OCI-LY1 (cell line): ENCODE data around the gene IDS.
A peak's percentile ranks its signal among the peaks of the same experiment; 100 is the strongest.
"Not testable (repeated sequence)": the region's sequence is repeated elsewhere in the genome, so short reads cannot be mapped to it uniquely, and the experiment has no call there.

Experiments used
- H2AFZ ChIP-seq: fragments of 200-600 bp; sonication (generic), shearing (Covaris generic); 2 replicates; pipeline ENCODE4 v1.6.0; 2014; ENCODE audit warnings: antibody characterized with exemption, mild to moderate bottlenecking, low read length
- H3F3A ChIP-seq: fragments of 200-600 bp; sonication (generic), shearing (Covaris generic); 2 replicates; pipeline ENCODE4 v1.6.0; 2014; ENCODE audit warnings: mild to moderate bottlenecking, antibody characterized with exemption, low read length, moderate library complexity; ENCODE audit not compliant: insufficient read depth
- H3K27ac ChIP-seq: fragments of 200-600 bp; sonication (generic); 2 replicates; pipeline ENCODE4 v1.5.1; 2014; ENCODE audit warnings: low read length, mixed run types, mild to moderate bottlenecking, low read depth; ENCODE audit not compliant: poor library complexity, severe bottlenecking
- H3K27me3 ChIP-seq: fragments of 200-600 bp; sonication (generic); 2 replicates; pipeline ENCODE4 v1.6.0; 2014; ENCODE audit warnings: antibody characterized with exemption, mild to moderate bottlenecking, low read length, moderate library complexity; ENCODE audit not compliant: insufficient read depth
- H3K36me3 ChIP-seq: fragments of 200-600 bp; sonication (generic); 2 replicates; pipeline ENCODE4 v1.6.1; 2014; ENCODE audit warnings: mild to moderate bottlenecking, antibody characterized with exemption, low read length, moderate library complexity, mixed read lengths; ENCODE audit not compliant: insufficient read depth
- H3K4me1 ChIP-seq: fragments of 200-600 bp; sonication (generic); 2 replicates; pipeline ENCODE4 v1.5.1; 2014; ENCODE audit warnings: mild to moderate bottlenecking, low read length, moderate library complexity; ENCODE audit not compliant: insufficient read depth, severe bottlenecking
- H3K4me2 ChIP-seq: fragments of 200-600 bp; sonication (generic), shearing (Covaris generic); 2 replicates; pipeline ENCODE4 v1.6.1; 2014; ENCODE audit warnings: low read length
- H3K4me3 ChIP-seq: fragments of 200-600 bp; sonication (generic); 2 replicates; pipeline ENCODE4 v1.5.1; 2014; ENCODE audit warnings: low read length, low read depth, mild to moderate bottlenecking, mixed read lengths; ENCODE audit not compliant: poor library complexity, severe bottlenecking
- H3K79me2 ChIP-seq: fragments of 200-600 bp; shearing (Covaris generic); 2 replicates; pipeline ENCODE4 v1.6.1; 2016; ENCODE audit warnings: mixed run types, low read length, mixed read lengths; ENCODE audit not compliant: insufficient read depth
- H3K9ac ChIP-seq: fragments of 200-600 bp; sonication (generic), shearing (Covaris generic); 2 replicates; pipeline ENCODE4 v1.6.1; 2014; ENCODE audit warnings: mild to moderate bottlenecking, low read length, mixed read lengths
- H3K9me2 ChIP-seq: fragments of 200-600 bp; sonication (generic), shearing (Covaris generic); 2 replicates; pipeline ENCODE4 v1.6.1; 2014; ENCODE audit warnings: low read depth, mild to moderate bottlenecking, low read length, mixed read lengths
- H3K9me3 ChIP-seq: fragments of 200-600 bp; shearing (Covaris generic); 2 replicates; pipeline ENCODE4 v1.6.1; 2014; ENCODE audit warnings: low read length, mixed read lengths
- H4K20me1 ChIP-seq: fragments of 200-600 bp; sonication (generic), shearing (Covaris generic); 2 replicates; pipeline ENCODE4 v1.6.0; 2016; ENCODE audit warnings: mild to moderate bottlenecking, low read length; ENCODE audit not compliant: insufficient read depth
- CTCF ChIP-seq: fragments of 200-600 bp; sonication (generic), shearing (Covaris generic); IDR thresholded peaks from 2 replicates; pipeline ENCODE4 v1.5.1; 2017; ENCODE audit warnings: mild to moderate bottlenecking, antibody characterized with exemption, low read length, moderate library complexity, mixed read lengths
- EZH2 ChIP-seq: fragments of 200-600 bp; sonication (generic), shearing (Covaris generic); IDR thresholded peaks from 2 replicates; pipeline ENCODE4 v1.8.0; 2017; ENCODE audit warnings: borderline replicate concordance, mixed run types, mild to moderate bottlenecking, antibody characterized with exemption, low read length, moderate library complexity, mixed read lengths

Gene IDS

DNA sequence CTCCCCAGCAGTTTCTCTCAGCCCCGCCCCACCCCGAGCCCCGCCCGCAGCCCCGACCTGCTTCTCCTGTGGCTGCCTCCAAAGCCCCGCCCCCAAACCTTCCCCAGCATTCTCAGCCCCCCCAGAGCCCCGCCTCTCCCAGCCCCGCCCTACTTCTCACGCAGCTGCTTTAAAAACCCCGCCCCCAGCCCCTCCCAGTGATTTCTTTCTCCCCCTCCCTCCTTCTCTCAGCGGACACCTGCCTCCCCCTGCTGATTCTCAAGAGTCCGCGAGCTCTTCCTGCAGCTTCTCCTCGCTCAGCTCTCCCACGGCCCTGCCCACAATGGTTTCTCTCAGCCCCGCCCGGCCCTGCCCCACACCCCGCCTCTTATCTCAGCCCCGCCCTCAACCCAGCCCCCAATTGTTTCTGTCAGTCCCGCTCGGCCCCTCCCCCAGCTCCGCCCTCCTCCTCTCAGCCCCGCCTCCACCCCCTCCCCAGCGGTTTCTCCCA is 35.1 kb upstream of the IDS start:
- peak overlapping the region; percentile 92 for H3K9ac ChIP-seq
- no peaks in the 10 kb centered on the region for H4K20me1 ChIP-seq
- H3K27me3 ChIP-seq, result no peaks in the 10 kb centered on the region
- H3K9me2 ChIP-seq, result no peaks in the 10 kb centered on the region
- H3K9me3 ChIP-seq, result no peaks in the 10 kb centered on the region
- peaks cover 11% of the 10 kb centered on the region for H3K4me1 ChIP-seq
- no peak overlapping the region for H2AFZ ChIP-seq
- H3K4me2 ChIP-seq, result peak overlapping the region; percentile 70
- no peaks in the 10 kb centered on the region for H3K36me3 ChIP-seq
- peak overlapping the region; percentile 93 for H3K27ac ChIP-seq
- no peaks in the 10 kb centered on the region for H3K79me2 ChIP-seq
- TF ChIP-seq EZH2 (no peak), CTCF (no peak)
- peak overlapping the region; percentile 97 for H3K4me3 ChIP-seq
- no peaks in the 10 kb centered on the region for H3F3A ChIP-seq

DNA sequence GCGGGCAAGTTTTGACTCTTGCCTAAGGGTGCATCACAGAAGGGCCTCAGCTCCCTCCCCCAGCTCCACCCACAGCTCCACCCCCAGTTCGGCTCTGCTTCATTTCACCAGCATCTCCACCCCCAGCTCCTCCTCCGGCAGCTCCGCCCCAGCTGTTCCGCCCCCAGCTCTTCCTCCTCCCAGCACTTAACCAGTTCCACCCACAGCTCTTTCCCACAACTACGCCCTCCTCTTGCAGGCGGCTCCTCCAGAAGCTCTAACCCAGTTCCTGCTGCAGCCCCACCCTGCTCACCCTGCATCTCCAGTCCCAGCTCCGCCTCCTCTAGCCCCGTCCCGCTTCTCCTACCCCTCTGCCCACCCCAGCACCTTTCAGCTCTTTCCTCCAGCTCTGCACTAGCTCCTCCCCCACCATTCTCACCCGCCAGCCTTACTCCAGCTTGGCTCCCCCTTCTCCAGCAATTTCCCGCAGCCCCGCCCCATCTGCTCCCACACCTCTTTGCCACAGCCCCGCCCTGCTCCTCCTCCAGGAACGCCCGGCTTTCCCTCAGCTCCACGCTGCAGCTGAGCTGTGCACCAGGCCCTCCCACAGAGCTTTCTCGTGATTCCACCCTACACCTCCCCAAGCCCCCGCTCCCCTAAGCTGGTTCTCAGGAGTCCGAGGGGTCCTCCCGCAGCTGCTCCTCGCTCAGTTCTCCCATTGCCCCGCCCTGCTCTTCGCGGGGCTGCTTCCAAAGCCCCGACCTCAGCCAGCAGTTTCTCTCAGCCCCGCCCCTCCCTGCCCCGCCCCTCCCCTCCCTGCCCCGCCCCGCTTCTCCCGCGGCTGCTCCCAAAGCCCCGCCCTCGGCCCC is 34.4 kb upstream of the IDS start:
- Histone ChIP-seq H4K20me1 (no peaks in the 10 kb centered on the region), H3K79me2 (no peaks in the 10 kb centered on the region), H3K9ac (peak overlapping the region; percentile 54; the same call in 1 of the 2 replicates), H3F3A (no peaks in the 10 kb centered on the region), H3K27ac (peak overlapping the region; percentile 62), H3K36me3 (no peaks in the 10 kb centered on the region), H3K4me3 (peak overlapping the region; percentile 70), H3K4me1 (peaks cover 11% of the 10 kb centered on the region), H3K27me3 (no peaks in the 10 kb centered on the region), H2AFZ (no peak overlapping the region), H3K4me2 (peak overlapping the region; percentile 73), H3K9me2 (no peaks in the 10 kb centered on the region), H3K9me3 (no peaks in the 10 kb centered on the region)
- TF ChIP-seq EZH2 (no peak), CTCF (no peak)

GRCh38 chrX:149537474-149537873 is 32.4 kb upstream of the IDS start:
- not testable (repeated sequence) for H3K9me2 ChIP-seq, H3K9ac ChIP-seq, H2AFZ ChIP-seq, H3K4me3 ChIP-seq, H3K9me3 ChIP-seq, H3K27ac ChIP-seq, H3K27me3 ChIP-seq, H3K36me3 ChIP-seq, H3K79me2 ChIP-seq, H4K20me1 ChIP-seq, H3F3A ChIP-seq, H3K4me2 ChIP-seq
- H3K4me1 ChIP-seq, result peaks cover 11% of the 10 kb centered on the region

- not testable (repeated sequence) for H3K9ac ChIP-seq, H3K9me2 ChIP-seq, H4K20me1 ChIP-seq, H3K79me2 ChIP-seq, H3K4me2 ChIP-seq, H3K27ac ChIP-seq, H3K27me3 ChIP-seq, H3F3A ChIP-seq, H2AFZ ChIP-seq, H3K36me3 ChIP-seq, H3K9me3 ChIP-seq, H3K4me3 ChIP-seq, H3K4me1 ChIP-seq
These were observed 30.0 kb upstream of the IDS start for GRCh38 chrX:149534926-149535602.

DNA sequence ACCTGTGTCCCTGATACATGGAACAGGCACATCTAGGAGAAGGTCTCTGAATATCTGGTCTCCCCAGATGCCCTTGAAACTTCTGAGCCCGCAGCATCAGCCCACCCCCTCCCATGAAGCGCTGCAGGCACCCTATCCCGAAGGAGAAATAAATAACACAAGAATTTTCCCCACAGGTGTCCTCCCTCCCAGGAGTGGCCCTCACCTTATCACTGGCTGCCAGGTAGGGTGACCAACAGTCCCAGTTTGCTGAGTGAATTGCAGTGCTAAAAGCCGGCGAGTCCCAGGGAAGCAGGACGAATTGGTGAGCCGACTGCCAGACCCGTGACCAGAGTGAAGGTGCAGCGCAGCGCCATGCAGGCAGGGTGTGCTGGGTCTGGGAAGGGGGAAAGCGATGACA is 28.9 kb upstream of the IDS start:
- not testable (repeated sequence) for H4K20me1 ChIP-seq, H3K4me1 ChIP-seq, H3K9me3 ChIP-seq, H3K9me2 ChIP-seq, H2AFZ ChIP-seq, H3K4me3 ChIP-seq, H3K79me2 ChIP-seq, H3K9ac ChIP-seq, H3K4me2 ChIP-seq, H3K27ac ChIP-seq, H3F3A ChIP-seq, H3K27me3 ChIP-seq, H3K36me3 ChIP-seq

DNA sequence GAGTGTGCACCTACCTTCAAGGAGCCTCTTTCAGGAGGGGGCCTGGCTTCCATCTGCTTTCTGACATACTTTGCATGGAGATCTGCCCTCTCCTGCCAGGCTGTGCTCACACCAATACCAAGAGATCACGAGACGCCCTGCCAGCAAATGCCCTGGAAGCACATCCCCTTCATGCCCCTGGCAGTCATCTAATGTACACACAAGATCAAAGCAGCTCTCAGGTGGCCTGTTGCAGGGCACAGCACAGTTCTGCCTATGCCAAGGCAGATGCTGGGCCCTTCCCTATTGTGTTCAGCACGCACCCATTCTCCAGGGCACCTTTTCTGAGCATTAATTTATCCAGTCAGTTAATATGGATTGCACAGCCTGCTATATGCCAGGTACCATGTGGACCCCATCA is 27.8 kb upstream of the IDS start:
- H3K4me1 ChIP-seq, H3K4me3 ChIP-seq, H3K27me3 ChIP-seq, H4K20me1 ChIP-seq, H3K4me2 ChIP-seq, H3K9me2 ChIP-seq, H2AFZ ChIP-seq, H3K36me3 ChIP-seq, H3K9ac ChIP-seq, H3F3A ChIP-seq, H3K9me3 ChIP-seq, H3K79me2 ChIP-seq, H3K27ac ChIP-seq: not testable (repeated sequence)
